CD4-positive, alpha-beta T cell treated with Interleukin-1 beta for 1 hour (primary cell): Measurements from ENCODE around the gene C20orf96.
"Not testable (repeated sequence)": the region's sequence is repeated elsewhere in the genome, so short reads cannot be mapped to it uniquely, and the experiment has no call there.

Experiments
- DNase-seq, 2 donors: peaks; one replicate each; pipeline ENCODE4 v3.0.0-alpha.2; 2020 to 2022

C20orf96 gene

GRCh38 chr20:290084-290831 lies at the start of gene C20orf96:
Gene C20orf96 (minus strand): TSS chr20:290750. CDS start chr20:290610, 140 bp downstream.
- DNase-seq: peak; percentile 88 to 90

GRCh38 chr20:336040-336439 lies 45.5 kb upstream of the C20orf96 start:
- DNase-seq: not testable (repeated sequence)

GRCh38 chr20:334578-334977 lies 44.0 kb upstream of the C20orf96 start:
- no peak for DNase-seq

GRCh38 chr20:330233-331149 lies 39.9 kb upstream of the C20orf96 start:
- DNase-seq: peak; percentile 70 to 79

- no peak for DNase-seq
These were observed 39.3 kb upstream of the C20orf96 start for GRCh38 chr20:329851-330232.

- no peak for DNase-seq
These were observed 38.6 kb upstream of the C20orf96 start for GRCh38 chr20:328975-329695.

GRCh38 chr20:328027-328974 lies 37.8 kb upstream of the C20orf96 start:
- DNase-seq: peak in 1 of 2 donors; percentile 7

- DNase-seq: peak; percentile 79 to 84
These were observed 36.9 kb upstream of the C20orf96 start for GRCh38 chr20:327186-328026.

- DNase-seq: no peak
These were observed 36.2 kb upstream of the C20orf96 start for GRCh38 chr20:326645-327185.

- DNase-seq: peak; percentile 39 to 55
These were observed 35.5 kb upstream of the C20orf96 start for GRCh38 chr20:325889-326644.

- peak; percentile 95 to 96 for DNase-seq
These were observed 34.7 kb upstream of the C20orf96 start, which contains the start of gene SOX12 for GRCh38 chr20:325045-325888. Gene SOX12 (plus strand): TSS chr20:325552. CDS start chr20:325925, 373 bp downstream.

- peak; percentile 88 to 89 for DNase-seq
These were observed 33.9 kb upstream of the C20orf96 start for GRCh38 chr20:324177-325044.

GRCh38 chr20:316316-317068 lies 25.9 kb upstream of the C20orf96 start:
- DNase-seq: no peak

GRCh38 chr20:313948-314347 lies 23.4 kb upstream of the C20orf96 start:
- DNase-seq: no peak

- no peak for DNase-seq
These were observed 22.9 kb upstream of the C20orf96 start for GRCh38 chr20:313402-313801.

GRCh38 chr20:312866-313265 lies 22.3 kb upstream of the C20orf96 start:
- no peak for DNase-seq

- no peak for DNase-seq
These were observed 21.5 kb upstream of the C20orf96 start for GRCh38 chr20:312067-312466.
